T-cell (primary cell): Measurements from ENCODE around the gene TUT1. TPM values are rescaled to one million over a fixed set of nuclear protein-coding genes. Genes with fewer than 3 reads are reported as not detected.

Experiments used
- ATAC-seq, 4 experiments: fragments of 200-7000 bp in 3 of 4; fragments of 150-1000 bp in 1 of 4; cut with Tn5 transposase; replicated peaks in 1 of 4; 1 replicate in 3 of 4; 2 replicates in 1 of 4; pipeline ENCODE4 v1.10.0; 2021; ENCODE audit warnings: moderate library complexity in 3 of 4, mild to moderate bottlenecking in 2 of 4, moderate number of reproducible peaks in 1 of 4
- CTCF ChIA-PET, 2 donors: fragments of 300-600 bp; sonication (Branson Sonifier 250); formaldehyde crosslinking; loops; one replicate each; lab custom pipeline; 2022; ENCODE audit warnings: antibody characterized with exemption in 2 of 2; lab: Charles Lee
- POLR2A ChIA-PET, 2 donors: fragments of 300-600 bp; sonication (Branson Sonifier 250); formaldehyde crosslinking; loops; one replicate each; lab custom pipeline; 2022; ENCODE audit warnings: antibody characterized with exemption in 2 of 2; lab: Charles Lee
- DNase-seq, 35 experiments: peaks; one replicate each; pipeline versions ENCODE4 v3.0.0 to v3.0.0-alpha.2; 2013 to 2023
- H3K27ac ChIP-seq: one replicate; pipeline ENCODE4 v1.5.1; 2013; ENCODE audit warnings: low read length
- H3K27me3 ChIP-seq, 2 experiments: replicated peaks in 1 of 2; 1 replicate in 1 of 2; 2 replicates in 1 of 2; pipeline versions ENCODE4 v1.6.1 to v1.7.0; 2013; ENCODE audit warnings: low read length in 1 of 2, mixed read lengths in 1 of 2; ENCODE audit not compliant: control insufficient read depth in 2 of 2, insufficient read depth in 2 of 2; ENCODE audit errors: extremely low read depth in 1 of 2
- H3K36me3 ChIP-seq, 2 donors: 1 replicate in 1 of 2; 2 replicates in 1 of 2; pipeline versions ENCODE4 v1.6.1 to v1.7.0; 2013; ENCODE audit warnings: low read length in 1 of 2; ENCODE audit not compliant: control insufficient read depth in 2 of 2, insufficient read depth in 1 of 2; ENCODE audit errors: extremely low read depth in 1 of 2
- H3K4me1 ChIP-seq, 2 experiments: 1 replicate in 1 of 2; 2 replicates in 1 of 2; pipeline versions ENCODE4 v1.6.1 to v1.7.0; 2013; ENCODE audit warnings: low read length in 2 of 2, mixed read lengths in 1 of 2; ENCODE audit not compliant: insufficient read depth in 2 of 2, control insufficient read depth in 1 of 2; ENCODE audit errors: extremely low read depth in 1 of 2
- H3K4me3 ChIP-seq, 2 donors: 1 replicate in 1 of 2; 2 replicates in 1 of 2; pipeline versions ENCODE4 v1.5.1 to v1.7.0; 2013; ENCODE audit warnings: mild to moderate bottlenecking in 2 of 2, low read length in 1 of 2, moderate library complexity in 1 of 2; ENCODE audit not compliant: control insufficient read depth in 1 of 2; ENCODE audit errors: extremely low read depth in 1 of 2
- H3K9me3 ChIP-seq: 2 replicates; pipeline ENCODE4 v1.7.0; 2013
- H3K27ac Mint-ChIP-seq, 2 donors: one replicate each; pipeline ENCODE4 v1.8.0; 2020 to 2021; ENCODE audit warnings: mild to moderate bottlenecking in 2 of 2, mixed read lengths in 2 of 2
- H3K27me3 Mint-ChIP-seq, 2 donors: one replicate each; pipeline ENCODE4 v1.8.0; 2021 to 2022; ENCODE audit warnings: mixed read lengths in 2 of 2
- H3K36me3 Mint-ChIP-seq: one replicate; pipeline ENCODE4 v1.8.0; 2021; ENCODE audit warnings: mixed read lengths
- H3K4me1 Mint-ChIP-seq, 3 donors: one replicate each; pipeline ENCODE4 v1.8.0; 2020 to 2022; ENCODE audit warnings: mixed read lengths in 3 of 3, mild to moderate bottlenecking in 1 of 3
- H3K4me3 Mint-ChIP-seq, 3 donors: one replicate each; pipeline ENCODE4 v1.8.0; 2020 to 2022; ENCODE audit warnings: mild to moderate bottlenecking in 3 of 3, mixed read lengths in 3 of 3, moderate library complexity in 3 of 3
- H3K9me3 Mint-ChIP-seq, 3 donors: one replicate each; pipeline ENCODE4 v1.8.0; 2020 to 2022; ENCODE audit warnings: mixed read lengths in 3 of 3
- WGBS: methylation state at CpG from one replicate; pipeline ENCODE4 v1.1.5; 2013; ENCODE audit warnings: missing lambda C conversion rate; ENCODE audit not compliant: insufficient coverage; 5-methylcytosine and 5-hydroxymethylcytosine counted together
- total RNA-seq, 35 experiments: library from RNA in 6 of 35; stranded (reverse) in 6 of 35; fragments of 120-200 nt in 1 of 35; gene quantifications; one replicate each; pipeline versions ENCODE4 v1.2.1 to v1.2.4 and lab custom pipeline; 2013 to 2026

Gene TUT1
- total RNA-seq, 5 donors from 2014 or later (not counting 1 experiment from before 2014, with no cell fraction given): 35.2 to 56.0 (median 42.9) TPM

- no peaks in the 10 kb centered on the region for H3K9me3 Mint-ChIP-seq
- H3K4me3 Mint-ChIP-seq: peak within 1 kb of the TSS; percentile 97 to 98 (median 97)
- Histone ChIP-seq H3K27me3 (no peaks in the 10 kb centered on the region), H3K4me3 (peak within 1 kb of the TSS; percentile 85 to 88), H3K9me3 (no peaks in the 10 kb centered on the region), H3K4me1 (peaks cover 3 to 54% of the 10 kb centered on the region in 2 experiments), H3K36me3 (peaks cover 11 to 55% of the 10 kb centered on the region in 2 donors), H3K27ac (peak within 1 kb of the TSS; percentile 83)
- WGBS: 4% methylated on average over 70 of the region's 91 CpGs
- ATAC-seq (peak; percentile 77 to 80 (median 80)), DNase-seq (peak; percentile 71 to 94 (median 81))
- ChIA-PET POLR2A (interaction anchor here (0.7 kb wide), 3 partner anchors 53 to 223 kb away, joined by 3 to 7 read pairs (median 3); no protein-coding TSS in a partner anchor), CTCF (interaction anchor here in 1 of 2 donors (0.5 to 1.7 kb wide), 12 partner anchors 9 to 81 kb away, joined by 3 to 10 read pairs (median 6); partner anchors contain the start of genes B3GAT3, C11orf98, CSKMT and MTA2)
- peaks cover 48 to 57% (median 49%) of the 10 kb centered on the region in 3 donors for H3K4me1 Mint-ChIP-seq
- H3K27me3 Mint-ChIP-seq: no peaks in the 10 kb centered on the region
- H3K27ac Mint-ChIP-seq: peak within 1 kb of the TSS; percentile 98
- peaks cover 29% of the 10 kb centered on the region for H3K36me3 Mint-ChIP-seq
Observed at GRCh38 chr11:62612366-62613290, 21.3 kb upstream of the TUT1 start, which contains the start of the genes EML3 and ROM1. TSS of gene EML3 (minus strand) at chr11:62612775. CDS start at chr11:62612457, 318 bp downstream. TSS of gene ROM1 (plus strand) at chr11:62613257. CDS start at chr11:62613282, 25 bp downstream.

- peak overlapping the region; percentile 98 for H3K27ac Mint-ChIP-seq
Observed at GRCh38 chr11:62611705-62612365, 20.5 kb upstream of the TUT1 start.

GRCh38 chr11:62610814-62611704, 19.7 kb upstream of the TUT1 start:
- Histone ChIP-seq H3K9me3 (no peaks in the 10 kb centered on the region), H3K36me3 (peaks cover 13 to 54% of the 10 kb centered on the region in 2 donors), H3K27ac (peak overlapping the region; percentile 83), H3K27me3 (no peaks in the 10 kb centered on the region), H3K4me3 (peak overlapping the region; percentile 85 to 88), H3K4me1 (peaks cover 3 to 50% of the 10 kb centered on the region in 2 experiments)
- Mint-ChIP-seq H3K36me3 (peaks cover 33% of the 10 kb centered on the region), H3K4me1 (peaks cover 49 to 64% (median 53%) of the 10 kb centered on the region in 3 donors), H3K4me3 (peak overlapping the region; percentile 97 to 98 (median 97)), H3K27me3 (no peaks in the 10 kb centered on the region), H3K9me3 (no peaks in the 10 kb centered on the region), H3K27ac (peak overlapping the region; percentile 98)
- POLR2A ChIA-PET: interaction anchor here in 1 of 2 donors (0.5 to 0.8 kb wide), 3 partner anchors 9 to 643 kb away, joined by 3 to 7 read pairs (median 4); partner anchors contain the start of gene MTA2
- 70% methylated on average over 14 of the region's 28 CpGs for WGBS
- DNase-seq: no peak
- CTCF ChIA-PET: interaction anchor here (0.6 to 1.7 kb wide), 9 partner anchors 9 to 54 kb away, joined by 3 to 10 read pairs (median 6); partner anchors contain the start of genes B3GAT3 (in 1 of the 2), C11orf98 (in 1 of the 2), CSKMT (in 1 of the 2) and MTA2 (in 1 of the 2)
- no peak for ATAC-seq

More at GRCh38 chr11:62611705-62612365, 20.5 kb upstream of the TUT1 start:
- DNase-seq: peak in 26 of 35 experiments; percentile 22 to 77 (median 50)
- peak overlapping the region; percentile 97 to 98 (median 97) for H3K4me3 Mint-ChIP-seq
- ChIA-PET CTCF (interaction anchor here in 1 of 2 donors (0.6 to 1.7 kb wide), 8 partner anchors 10 to 81 kb away, joined by 3 to 10 read pairs (median 6); partner anchors contain the start of genes B3GAT3, C11orf98, CSKMT and MTA2), POLR2A (interaction anchor here (0.5 to 0.8 kb wide), 5 partner anchors 10 to 644 kb away, joined by 3 to 7 read pairs (median 3); partner anchors contain the start of gene MTA2 (in 1 of the 2))
- peaks cover 3 to 50% of the 10 kb centered on the region in 2 experiments for H3K4me1 ChIP-seq
- no peaks in the 10 kb centered on the region for H3K27me3 Mint-ChIP-seq
- H3K27ac ChIP-seq: peak overlapping the region; percentile 83
- peaks cover 49 to 61% (median 53%) of the 10 kb centered on the region in 3 donors for H3K4me1 Mint-ChIP-seq
- H3K36me3 ChIP-seq: peaks cover 17 to 56% of the 10 kb centered on the region in 2 donors
- peak; percentile 2 to 57 (median 38) for ATAC-seq
- under 1% methylated on average over 34 of the region's 34 CpGs for WGBS
- H3K9me3 Mint-ChIP-seq: no peaks in the 10 kb centered on the region
- H3K4me3 ChIP-seq: peak overlapping the region; percentile 85 to 88
- H3K27me3 ChIP-seq: no peaks in the 10 kb centered on the region
- H3K36me3 Mint-ChIP-seq: peaks cover 33% of the 10 kb centered on the region
- no peaks in the 10 kb centered on the region for H3K9me3 ChIP-seq

- Mint-ChIP-seq H3K9me3 (no peaks in the 10 kb centered on the region), H3K4me3 (peak overlapping the region; percentile 97 to 98 (median 97)), H3K36me3 (peaks cover 33% of the 10 kb centered on the region), H3K27me3 (no peaks in the 10 kb centered on the region), H3K27ac (peak overlapping the region; percentile 84 to 98), H3K4me1 (peaks cover 49 to 64% (median 53%) of the 10 kb centered on the region in 3 donors)
- Histone ChIP-seq H3K36me3 (peaks cover 13 to 57% of the 10 kb centered on the region in 2 donors), H3K4me3 (no peak overlapping the region), H3K27me3 (no peaks in the 10 kb centered on the region), H3K27ac (no peak overlapping the region), H3K9me3 (no peaks in the 10 kb centered on the region), H3K4me1 (peaks cover 3 to 50% of the 10 kb centered on the region in 2 experiments)
- POLR2A ChIA-PET: no interaction called here
- CTCF ChIA-PET: interaction anchor here (0.6 to 1.7 kb wide), 3 partner anchors 9 to 18 kb away, joined by 3 to 7 read pairs (median 3); partner anchors contain the start of gene MTA2 (in 1 of the 2)
- ATAC-seq (no peak), DNase-seq (no peak)
- WGBS: no CpG with 5 or more reads among the region's 6 CpGs
Observed at GRCh38 chr11:62610403-62610802, 19.1 kb upstream of the TUT1 start.

- H3K36me3 Mint-ChIP-seq: peaks cover 37% of the 10 kb centered on the region
- H3K4me3 Mint-ChIP-seq: peak overlapping the region in 1 of 3 donors; percentile 45
- ATAC-seq (no peak), DNase-seq (no peak)
- peaks cover 10 to 67% of the 10 kb centered on the region in 2 donors for H3K36me3 ChIP-seq
- H3K27me3 Mint-ChIP-seq: no peaks in the 10 kb centered on the region
- POLR2A ChIA-PET: no interaction called here
- H3K27ac ChIP-seq: no peak overlapping the region
- WGBS: 86% methylated on average over 2 of the region's 12 CpGs
- peak overlapping the region in 1 of 2 donors; percentile 37 for H3K27ac Mint-ChIP-seq
- H3K9me3 ChIP-seq: no peaks in the 10 kb centered on the region
- H3K27me3 ChIP-seq: no peaks in the 10 kb centered on the region
- H3K9me3 Mint-ChIP-seq: no peaks in the 10 kb centered on the region
- H3K4me1 Mint-ChIP-seq: peaks cover 42 to 56% (median 48%) of the 10 kb centered on the region in 3 donors
- H3K4me3 ChIP-seq: no peak overlapping the region
- peaks cover 3 to 50% of the 10 kb centered on the region in 2 experiments for H3K4me1 ChIP-seq
- CTCF ChIA-PET: no interaction called here
Observed at GRCh38 chr11:62608776-62609175, 17.5 kb upstream of the TUT1 start.
